H9 (cell line): Measurements from ENCODE around the gene MPL. TPM values are rescaled to one million over a fixed set of nuclear protein-coding genes. Genes with fewer than 3 reads are reported as not detected.

ENCODE experiments used
- DNase-seq: peaks from one replicate; pipeline ENCODE4 v3.0.0-alpha.2; 2017
- H2AFZ ChIP-seq: one replicate; pipeline ENCODE4 v1.6.1; 2013; ENCODE audit warnings: mild to moderate bottlenecking, low read length, control low read depth, moderate library complexity
- H2AK5ac ChIP-seq: 2 replicates; pipeline ENCODE4 v1.6.1; 2013; ENCODE audit warnings: low read length, control low read depth, mixed read lengths; ENCODE audit not compliant: insufficient read length
- H2BK120ac ChIP-seq: one replicate; pipeline ENCODE4 v1.6.1; 2013; ENCODE audit warnings: low read depth, mild to moderate bottlenecking, low read length, control low read depth, inconsistent platforms; ENCODE audit not compliant: poor library complexity, severe bottlenecking
- H2BK12ac ChIP-seq: 2 replicates; pipeline ENCODE4 v1.6.1; 2013; ENCODE audit warnings: low read length, control low read depth, mixed read lengths, low read depth; ENCODE audit not compliant: insufficient read length
- H2BK15ac ChIP-seq: 2 replicates; pipeline ENCODE4 v1.6.1; 2013; ENCODE audit warnings: low read depth, low read length, control low read depth
- H2BK20ac ChIP-seq: one replicate; pipeline ENCODE4 v1.6.1; 2013; ENCODE audit warnings: low read depth, mild to moderate bottlenecking, low read length, control low read depth, inconsistent platforms; ENCODE audit not compliant: poor library complexity, severe bottlenecking
- H2BK5ac ChIP-seq: 2 replicates; pipeline ENCODE4 v1.6.1; 2013; ENCODE audit warnings: low read length, control low read depth, mixed read lengths; ENCODE audit not compliant: insufficient read length
- H3K14ac ChIP-seq: 2 replicates; pipeline ENCODE4 v1.6.1; 2013; ENCODE audit warnings: low read length, control low read depth; ENCODE audit not compliant: insufficient read depth
- H3K18ac ChIP-seq: 2 replicates; pipeline ENCODE4 v1.6.1; 2013; ENCODE audit warnings: low read depth, mild to moderate bottlenecking, mixed read lengths, low read length, control low read depth; ENCODE audit not compliant: insufficient read length
- H3K23ac ChIP-seq: 2 replicates; pipeline ENCODE4 v1.6.1; 2013; ENCODE audit warnings: low read length, control low read depth, mixed read lengths, low read depth; ENCODE audit not compliant: insufficient read length
- H3K23me2 ChIP-seq: 2 replicates; pipeline ENCODE4 v1.6.1; 2013; ENCODE audit warnings: low read depth, mild to moderate bottlenecking, mixed read lengths, low read length, control low read depth; ENCODE audit not compliant: insufficient read length, poor library complexity, severe bottlenecking
- H3K27ac ChIP-seq: 2 replicates; pipeline ENCODE4 v1.5.1; 2013; ENCODE audit warnings: low read length, control low read depth, mixed read lengths, low read depth; ENCODE audit not compliant: insufficient read length
- H3K27me3 ChIP-seq: 2 replicates; pipeline ENCODE4 v1.6.1; 2013; ENCODE audit warnings: low read length, control low read depth, inconsistent platforms; ENCODE audit not compliant: insufficient read depth
- H3K4ac ChIP-seq: 2 replicates; pipeline ENCODE4 v1.6.1; 2013; ENCODE audit warnings: low read depth, mild to moderate bottlenecking, control low read depth, inconsistent platforms, low read length, moderate library complexity
- H3K4me1 ChIP-seq: 2 replicates; pipeline ENCODE4 v1.6.1; 2013; ENCODE audit warnings: low read length, control low read depth, inconsistent platforms; ENCODE audit not compliant: insufficient read depth
- H3K4me2 ChIP-seq: 2 replicates; pipeline ENCODE4 v1.6.1; 2013; ENCODE audit warnings: low read length, control low read depth, mixed read lengths; ENCODE audit not compliant: insufficient read length, insufficient read depth
- H3K56ac ChIP-seq: 2 replicates; pipeline ENCODE4 v1.6.1; 2013; ENCODE audit warnings: low read depth, mild to moderate bottlenecking, mixed read lengths, low read length, control low read depth; ENCODE audit not compliant: insufficient read length
- H3K79me1 ChIP-seq: 2 replicates; pipeline ENCODE4 v1.6.1; 2013; ENCODE audit warnings: low read depth, mild to moderate bottlenecking, moderate library complexity, low read length, control low read depth, inconsistent platforms; ENCODE audit not compliant: insufficient read depth, poor library complexity, severe bottlenecking
- H3K79me2 ChIP-seq: 2 replicates; pipeline ENCODE4 v1.6.1; 2013; ENCODE audit warnings: low read length, control low read depth, inconsistent platforms; ENCODE audit not compliant: insufficient read depth
- H3K9ac ChIP-seq: 2 replicates; pipeline ENCODE4 v1.6.1; 2013; ENCODE audit warnings: low read length, control low read depth, mixed read lengths; ENCODE audit not compliant: insufficient read length; ENCODE audit errors: extremely low read depth
- H3K9me3 ChIP-seq: one replicate; pipeline ENCODE4 v1.6.1; 2013; ENCODE audit warnings: low read depth, low read length, inconsistent platforms; ENCODE audit not compliant: control insufficient read depth
- H3T11ph ChIP-seq: one replicate; pipeline ENCODE4 v1.6.1; 2013; ENCODE audit warnings: mild to moderate bottlenecking, low read length, control low read depth, inconsistent platforms
- H4K20me1 ChIP-seq: one replicate; pipeline ENCODE4 v1.6.1; 2013; ENCODE audit not compliant: control insufficient read depth, insufficient read length, insufficient read depth
- H4K5ac ChIP-seq: 2 replicates; pipeline ENCODE4 v1.6.1; 2013; ENCODE audit warnings: low read depth, mild to moderate bottlenecking, mixed read lengths, low read length, control low read depth; ENCODE audit not compliant: insufficient read length
- H4K8ac ChIP-seq: replicated peaks from 2 replicates; pipeline ENCODE4 v1.6.1; 2013; ENCODE audit warnings: low read length, control low read depth, mixed read lengths, low read depth; ENCODE audit not compliant: insufficient read length
- H4K91ac ChIP-seq: 2 replicates; pipeline ENCODE4 v1.6.1; 2013; ENCODE audit warnings: low read depth, mild to moderate bottlenecking, moderate library complexity, mixed read lengths, low read length, control low read depth; ENCODE audit not compliant: insufficient read length
- H3K27ac Mint-ChIP-seq, 3 experiments: 2 replicates in 2 of 3; 3 replicates in 1 of 3; pipeline ENCODE4 v1.8.0; 2020 to 2021; ENCODE audit warnings: mixed read lengths in 3 of 3, mild to moderate bottlenecking in 1 of 3, moderate library complexity in 1 of 3
- H3K27me3 Mint-ChIP-seq: 2 replicates; pipeline ENCODE4 v1.8.0; 2021; ENCODE audit warnings: low read depth, mild to moderate bottlenecking, moderate library complexity, mixed read lengths
- H3K36me3 Mint-ChIP-seq, 3 experiments: 2 replicates in 2 of 3; 3 replicates in 1 of 3; pipeline ENCODE4 v1.8.0; 2020 to 2021; ENCODE audit warnings: low read depth in 3 of 3, mixed read lengths in 3 of 3; ENCODE audit not compliant: insufficient read depth in 1 of 3
- H3K4me1 Mint-ChIP-seq, 2 experiments: 2 replicates each; pipeline ENCODE4 v1.8.0; 2020; ENCODE audit warnings: mixed read lengths in 2 of 2
- H3K4me3 Mint-ChIP-seq, 2 experiments: 2 replicates in 1 of 2; 3 replicates in 1 of 2; pipeline ENCODE4 v1.8.0; 2020 to 2021; ENCODE audit warnings: mild to moderate bottlenecking in 2 of 2, mixed read lengths in 2 of 2, moderate library complexity in 1 of 2
- H3K9me3 Mint-ChIP-seq, 2 experiments: 2 replicates in 1 of 2; 3 replicates in 1 of 2; pipeline ENCODE4 v1.8.0; 2020; ENCODE audit warnings: mild to moderate bottlenecking in 2 of 2, mixed read lengths in 2 of 2, moderate library complexity in 1 of 2
- WGBS: extraction: QIAGEN DNeasy Blood & Tissue Kit; methylation state at CpG from one replicate; pipeline ENCODE4 v1.1.7; 2013; ENCODE audit warnings: missing lambda C conversion rate, low lambda C conversion rate, mixed read lengths; ENCODE audit not compliant: insufficient read length; ENCODE audit errors: extremely low coverage; 5-methylcytosine and 5-hydroxymethylcytosine counted together
- long read RNA-seq: library from polyadenylated mRNA; unstranded; transcript quantifications from one replicate; pipeline ENCODE4 v2.0.0, GENCODE V29; 2020
- total RNA-seq: library from RNA; stranded (reverse); gene quantifications from 2 replicates; pipeline ENCODE4 v1.2.1, GENCODE V29; 2021
- TF ChIP-seq, protein P1 (sequence below): fragments of 200-600 bp; sonication (generic); conservative IDR thresholded peaks from 3 replicates; pipeline ENCODE4 v1.8.0; 2021; ENCODE audit warnings: antibody characterized with exemption, mild to moderate bottlenecking

MPL gene
- total RNA-seq: 0.35 TPM in 1 of 2 replicates, not detected in the other
- long read RNA-seq: 0 reads

- Histone ChIP-seq H3T11ph (no peak within 1 kb of the TSS), H2BK12ac (no peak within 1 kb of the TSS), H4K5ac (no peak within 1 kb of the TSS), H3K9ac (no peak within 1 kb of the TSS), H4K8ac (no peak within 1 kb of the TSS), H3K9me3 (no peaks in the 10 kb centered on the region), H2BK15ac (no peak within 1 kb of the TSS), H3K79me2 (no peaks in the 10 kb centered on the region), H2BK120ac (no peak within 1 kb of the TSS), H2AK5ac (no peak within 1 kb of the TSS), H3K14ac (no peak within 1 kb of the TSS), H3K79me1 (no peaks in the 10 kb centered on the region), H2BK20ac (no peak within 1 kb of the TSS), H3K56ac (no peak within 1 kb of the TSS), H3K18ac (no peak within 1 kb of the TSS), H3K4me1 (no peaks in the 10 kb centered on the region), H3K4ac (no peak within 1 kb of the TSS), H3K23me2 (no peaks in the 10 kb centered on the region), H3K27me3 (no peaks in the 10 kb centered on the region), H3K27ac (no peak within 1 kb of the TSS), H3K23ac (no peak within 1 kb of the TSS), H2BK5ac (no peak within 1 kb of the TSS), H4K20me1 (no peaks in the 10 kb centered on the region), H3K4me2 (no peak within 1 kb of the TSS), H4K91ac (no peak within 1 kb of the TSS), H2AFZ (no peak within 1 kb of the TSS)
- TF ChIP-seq, protein P1, sequence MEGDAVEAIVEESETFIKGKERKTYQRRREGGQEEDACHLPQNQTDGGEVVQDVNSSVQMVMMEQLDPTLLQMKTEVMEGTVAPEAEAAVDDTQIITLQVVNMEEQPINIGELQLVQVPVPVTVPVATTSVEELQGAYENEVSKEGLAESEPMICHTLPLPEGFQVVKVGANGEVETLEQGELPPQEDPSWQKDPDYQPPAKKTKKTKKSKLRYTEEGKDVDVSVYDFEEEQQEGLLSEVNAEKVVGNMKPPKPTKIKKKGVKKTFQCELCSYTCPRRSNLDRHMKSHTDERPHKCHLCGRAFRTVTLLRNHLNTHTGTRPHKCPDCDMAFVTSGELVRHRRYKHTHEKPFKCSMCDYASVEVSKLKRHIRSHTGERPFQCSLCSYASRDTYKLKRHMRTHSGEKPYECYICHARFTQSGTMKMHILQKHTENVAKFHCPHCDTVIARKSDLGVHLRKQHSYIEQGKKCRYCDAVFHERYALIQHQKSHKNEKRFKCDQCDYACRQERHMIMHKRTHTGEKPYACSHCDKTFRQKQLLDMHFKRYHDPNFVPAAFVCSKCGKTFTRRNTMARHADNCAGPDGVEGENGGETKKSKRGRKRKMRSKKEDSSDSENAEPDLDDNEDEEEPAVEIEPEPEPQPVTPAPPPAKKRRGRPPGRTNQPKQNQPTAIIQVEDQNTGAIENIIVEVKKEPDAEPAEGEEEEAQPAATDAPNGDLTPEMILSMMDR: no peak
- no CpG with 5 or more reads among the region's 3 CpGs for WGBS
- Mint-ChIP-seq H3K9me3 (no peaks in the 10 kb centered on the region), H3K27me3 (peaks cover 23% of the 10 kb centered on the region), H3K36me3 (no peaks in the 10 kb centered on the region), H3K27ac (no peak within 1 kb of the TSS), H3K4me3 (no peak within 1 kb of the TSS), H3K4me1 (peaks cover 0 to 3% of the 10 kb centered on the region in 2 experiments; a peak in 1 of 4 replicates)
- no peak for DNase-seq
Measured at GRCh38 chr1:43337588-43337987, at the start of gene MPL. Gene MPL, plus strand, starts transcription at chr1:43337818. Its CDS starts 31 bp downstream, at chr1:43337849.
